RWPE1 (cell line): Measurements from ENCODE around the gene KLHL6.

Experiments used
- CTCF ChIA-PET: fragments of 350-600 bp; sonication (Branson Sonifier 250); formaldehyde crosslinking; extraction: SDS; loops from one replicate; lab custom pipeline; 2021; lab: Yijun Ruan, JAX
- POLR2A ChIA-PET: fragments of 400-600 bp; formaldehyde crosslinking; extraction: SDS; loops from one replicate; lab custom pipeline; 2020; ENCODE audit warnings: antibody characterized with exemption; ENCODE audit not compliant: low non-redundant PET; lab: Yijun Ruan, JAX
- DNase-seq: peaks from one replicate; pipeline ENCODE4 v3.0.0; 2012; ENCODE audit warnings: low spot score
- H3K27ac ChIP-seq: fragments of 450-650 bp; 2 replicates; pipeline ENCODE4 v1.5.1; 2017
- TF ChIP-seq, protein P1 (sequence below): fragments of 450-650 bp; conservative IDR thresholded peaks from 2 replicates; pipeline ENCODE4 v1.5.1; 2017; ENCODE audit warnings: low read depth, mild to moderate bottlenecking

KLHL6 gene

GRCh38 chr3:183500981-183501704 lies 54.4 kb downstream of the KLHL6 start:
- TF ChIP-seq, protein P1, sequence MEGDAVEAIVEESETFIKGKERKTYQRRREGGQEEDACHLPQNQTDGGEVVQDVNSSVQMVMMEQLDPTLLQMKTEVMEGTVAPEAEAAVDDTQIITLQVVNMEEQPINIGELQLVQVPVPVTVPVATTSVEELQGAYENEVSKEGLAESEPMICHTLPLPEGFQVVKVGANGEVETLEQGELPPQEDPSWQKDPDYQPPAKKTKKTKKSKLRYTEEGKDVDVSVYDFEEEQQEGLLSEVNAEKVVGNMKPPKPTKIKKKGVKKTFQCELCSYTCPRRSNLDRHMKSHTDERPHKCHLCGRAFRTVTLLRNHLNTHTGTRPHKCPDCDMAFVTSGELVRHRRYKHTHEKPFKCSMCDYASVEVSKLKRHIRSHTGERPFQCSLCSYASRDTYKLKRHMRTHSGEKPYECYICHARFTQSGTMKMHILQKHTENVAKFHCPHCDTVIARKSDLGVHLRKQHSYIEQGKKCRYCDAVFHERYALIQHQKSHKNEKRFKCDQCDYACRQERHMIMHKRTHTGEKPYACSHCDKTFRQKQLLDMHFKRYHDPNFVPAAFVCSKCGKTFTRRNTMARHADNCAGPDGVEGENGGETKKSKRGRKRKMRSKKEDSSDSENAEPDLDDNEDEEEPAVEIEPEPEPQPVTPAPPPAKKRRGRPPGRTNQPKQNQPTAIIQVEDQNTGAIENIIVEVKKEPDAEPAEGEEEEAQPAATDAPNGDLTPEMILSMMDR: no peak
- ChIA-PET CTCF (no interaction called here), POLR2A (no interaction called here)
- H3K27ac ChIP-seq: no peak overlapping the region
- DNase-seq: no peak

DNA sequence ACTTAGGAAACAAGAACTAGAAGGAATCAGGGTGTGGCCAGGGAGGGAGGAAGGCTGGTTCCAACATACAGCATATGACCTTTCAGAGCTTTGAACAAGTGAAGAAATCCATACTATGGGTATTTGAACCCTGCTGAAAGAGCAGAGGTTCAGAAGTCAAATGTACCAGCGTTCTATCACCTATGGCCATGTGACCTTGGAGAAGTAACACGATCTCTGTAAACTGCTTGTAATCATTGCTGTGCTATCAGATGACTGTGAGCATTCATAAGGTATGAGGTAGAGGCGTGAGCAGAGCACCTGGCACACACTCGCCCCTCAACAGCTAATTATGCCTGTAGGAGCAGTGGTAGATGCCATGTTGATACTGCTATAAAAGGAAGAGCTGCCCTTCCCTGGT lies 55.2 kb downstream of the KLHL6 start:
- POLR2A ChIA-PET: no interaction called here
- no peak for DNase-seq
- CTCF ChIA-PET: no interaction called here
- TF ChIP-seq, protein P1: no peak
- no peak overlapping the region for H3K27ac ChIP-seq

- TF ChIP-seq, protein P1: no peak
- POLR2A ChIA-PET: no interaction called here
- no peak for DNase-seq
- CTCF ChIA-PET: no interaction called here
- no peak overlapping the region for H3K27ac ChIP-seq
These were observed 56.9 kb downstream of the KLHL6 start for GRCh38 chr3:183498634-183499033.

- TF ChIP-seq, protein P1: no peak
- DNase-seq: no peak
- CTCF ChIA-PET: interaction anchor here (0.6 to 1.2 kb wide), 2 partner anchors 11 to 217 kb away, joined by 3 to 4 read pairs; no protein-coding TSS in a partner anchor
- POLR2A ChIA-PET: no interaction called here
- no peak overlapping the region for H3K27ac ChIP-seq
These were observed 58.2 kb downstream of the KLHL6 start for GRCh38 chr3:183497313-183497712.

GRCh38 chr3:183496311-183496710 lies 59.2 kb downstream of the KLHL6 start:
- ChIA-PET POLR2A (no interaction called here), CTCF (interaction anchor here (0.5 kb wide), 1 partner anchor 17 kb away, joined by 3 read pairs; no protein-coding TSS in a partner anchor)
- H3K27ac ChIP-seq: no peak overlapping the region
- TF ChIP-seq, protein P1: no peak
- DNase-seq: no peak

GRCh38 chr3:183494341-183494740 lies 61.2 kb downstream of the KLHL6 start:
- H3K27ac ChIP-seq: no peak overlapping the region
- POLR2A ChIA-PET: no interaction called here
- CTCF ChIA-PET: no interaction called here
- DNase-seq: no peak
- TF ChIP-seq, protein P1: no peak
